HepG2 (cell line): Measurements from ENCODE around the gene THPO. TPM values are rescaled to one million over a fixed set of nuclear protein-coding genes. Genes with fewer than 3 reads are reported as not detected.

ENCODE experiments used
- ATF3 ChIP-seq: sonication (generic); formaldehyde crosslinking; IDR thresholded peaks from 2 replicates; pipeline ENCODE4 v1.4.0; 2020; ENCODE audit warnings: missing genetic modification reagents
- ATF7-NPFF ChIP-seq: sonication (generic); formaldehyde crosslinking; IDR thresholded peaks from 2 replicates; pipeline ENCODE4 v1.8.1; 2023; ENCODE audit warnings: mild to moderate bottlenecking, low read depth, missing genetic modification reagents, moderate library complexity
- CHD4 ChIP-seq: fragments of 200-600 bp; sonication (generic); IDR thresholded peaks from 2 replicates; pipeline ENCODE4 v1.7.0; 2017; ENCODE audit warnings: mild to moderate bottlenecking, low read length, borderline replicate concordance
- GMEB1 ChIP-seq: sonication (generic); formaldehyde crosslinking; IDR thresholded peaks from 2 replicates; pipeline ENCODE4 v1.5.1; 2020; ENCODE audit warnings: missing genetic modification reagents, mild to moderate bottlenecking, borderline replicate concordance
- HIVEP1 ChIP-seq: sonication (generic); formaldehyde crosslinking; IDR thresholded peaks from 2 replicates; pipeline ENCODE4 v1.4.0; 2020; ENCODE audit warnings: mild to moderate bottlenecking, missing genetic modification reagents
- LCORL ChIP-seq, 2 experiments: fragments of 450-650 bp in 1 of 2; sonication (generic) in 1 of 2; formaldehyde crosslinking in 1 of 2; IDR thresholded peaks; 2 replicates each; pipeline versions ENCODE4 v1.5.0 to v1.6.1; 2017 to 2020; ENCODE audit warnings: antibody characterized with exemption in 1 of 2, missing genetic modification reagents in 1 of 2
- RFXANK ChIP-seq: IDR thresholded peaks from 2 replicates; pipeline ENCODE4 v1.6.1; 2016
- THAP11 ChIP-seq: IDR thresholded peaks from 2 replicates; pipeline ENCODE4 v1.6.1; 2016; ENCODE audit warnings: missing biosample characterization, missing genetic modification reagents
- ZNF18 ChIP-seq: sonication (generic); formaldehyde crosslinking; IDR thresholded peaks from 2 replicates; pipeline ENCODE4 v1.8.0; 2022; ENCODE audit warnings: mild to moderate bottlenecking, missing genetic modification reagents; ENCODE audit not compliant: insufficient replicate concordance
- ZNF441 ChIP-seq: sonication (generic); formaldehyde crosslinking; IDR thresholded peaks from 2 replicates; pipeline ENCODE4 v1.7.0; 2021; ENCODE audit warnings: missing genetic modification reagents, borderline replicate concordance
- ZNF639 ChIP-seq: conservative IDR thresholded peaks from 2 replicates; pipeline ENCODE4 v1.6.1; 2018; ENCODE audit warnings: missing genetic modification reagents
- ZNF720 ChIP-seq: sonication (generic); formaldehyde crosslinking; IDR thresholded peaks from 2 replicates; pipeline ENCODE4 v1.4.0; 2020; ENCODE audit warnings: missing genetic modification reagents
- ZNF883 ChIP-seq: sonication (generic); formaldehyde crosslinking; IDR thresholded peaks from 2 replicates; pipeline ENCODE4 v1.5.1; 2020; ENCODE audit warnings: mild to moderate bottlenecking, missing genetic modification reagents; ENCODE audit errors: not compliant biosample characterization
- ZSCAN21 ChIP-seq: sonication (generic); formaldehyde crosslinking; IDR thresholded peaks from 2 replicates; pipeline ENCODE4 v1.8.0; 2022; ENCODE audit warnings: mild to moderate bottlenecking, missing genetic modification reagents, moderate library complexity, borderline replicate concordance
- polyA plus RNA-seq, 8 experiments: library from polyadenylated mRNA; depleted of rRNA in 3 of 8; stranded (reverse) in 7 of 8; unstranded in 1 of 8; fragments of >200 nt; fragmentation: Illumina TruSeq in 4 of 8; extraction: Trizol in 4 of 8; gene quantifications; 2 replicates each; pipeline versions ENCODE4 v1.2.1 to v1.2.3, GENCODE V29; 2011 to 2016; ENCODE audit warnings: low read depth in 4 of 8, missing spikeins in 1 of 8, mixed read lengths in 1 of 8; ENCODE audit not compliant: insufficient read depth in 1 of 8
- total RNA-seq, 5 experiments: library from RNA; depleted of rRNA; stranded (reverse); fragments of >200 nt; fragmentation: Illumina TruSeq; extraction: Trizol; gene quantifications; 2 replicates each; pipeline ENCODE4 v1.2.3, GENCODE V29; 2016; ENCODE audit warnings: low read depth in 1 of 5
- TF ChIP-seq, protein P1 (sequence below): IDR thresholded peaks from 2 replicates; pipeline ENCODE4 v1.6.1; 2016; ENCODE audit warnings: mild to moderate bottlenecking
- TF ChIP-seq, protein P2 (sequence below): sonication (generic); formaldehyde crosslinking; IDR thresholded peaks from 2 replicates; pipeline ENCODE4 v1.5.0; 2020; ENCODE audit warnings: missing genetic modification reagents, mild to moderate bottlenecking, borderline replicate concordance
- TF ChIP-seq, protein P3 (sequence below): sonication (generic); formaldehyde crosslinking; IDR thresholded peaks from 2 replicates; pipeline ENCODE4 v1.5.0; 2020; ENCODE audit warnings: mild to moderate bottlenecking, missing genetic modification reagents

The THPO gene
- total and polyA plus RNA-seq, 2 of the 13 experiments (the other 11 are each of a cell fraction or from before 2014, with no cell fraction given): 2.8 to 4.8 TPM

- TF ChIP-seq THAP11 (peak; percentile 84), RFXANK (CRISPR knock-in tag) (no peak), ZNF883 (CRISPR knock-in tag) (peak; percentile 58), ZNF720 (CRISPR knock-in tag) (no peak), ZNF18 (no peak), HIVEP1 (CRISPR knock-in tag) (0 out of 2 replicates have a peak, but pooled peaks have one; percentile 55), GMEB1 (CRISPR knock-in tag) (peak; percentile 36; the same call in 1 of the 2 replicates), ZNF639 (CRISPR knock-in tag) (peak; percentile 68; the same call in 1 of the 2 replicates), ZSCAN21 (peak; percentile 70), ZNF441 (CRISPR knock-in tag) (peak; percentile 70; the same call in 1 of the 2 replicates), ATF3 (CRISPR knock-in tag) (peak; percentile 86), CHD4 (no peak), ATF7-NPFF (CRISPR knock-in tag) (peak; percentile 61; the same call in 1 of the 2 replicates), LCORL (IDR thresholded peaks at IDR 0.05) (no peak), LCORL (CRISPR knock-in tag; IDR thresholded peaks at IDR 0.05) (peak; percentile 33; the same call in 1 of the 2 replicates)
- TF ChIP-seq, protein P1, sequence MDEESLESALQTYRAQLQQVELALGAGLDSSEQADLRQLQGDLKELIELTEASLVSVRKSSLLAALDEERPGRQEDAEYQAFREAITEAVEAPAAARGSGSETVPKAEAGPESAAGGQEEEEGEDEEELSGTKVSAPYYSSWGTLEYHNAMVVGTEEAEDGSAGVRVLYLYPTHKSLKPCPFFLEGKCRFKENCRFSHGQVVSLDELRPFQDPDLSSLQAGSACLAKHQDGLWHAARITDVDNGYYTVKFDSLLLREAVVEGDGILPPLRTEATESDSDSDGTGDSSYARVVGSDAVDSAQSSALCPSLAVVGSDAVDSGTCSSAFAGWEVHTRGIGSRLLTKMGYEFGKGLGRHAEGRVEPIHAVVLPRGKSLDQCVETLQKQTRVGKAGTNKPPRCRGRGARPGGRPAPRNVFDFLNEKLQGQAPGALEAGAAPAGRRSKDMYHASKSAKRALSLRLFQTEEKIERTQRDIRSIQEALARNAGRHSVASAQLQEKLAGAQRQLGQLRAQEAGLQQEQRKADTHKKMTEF (CRISPR knock-in tag): peak; percentile 83
- TF ChIP-seq, protein P2, sequence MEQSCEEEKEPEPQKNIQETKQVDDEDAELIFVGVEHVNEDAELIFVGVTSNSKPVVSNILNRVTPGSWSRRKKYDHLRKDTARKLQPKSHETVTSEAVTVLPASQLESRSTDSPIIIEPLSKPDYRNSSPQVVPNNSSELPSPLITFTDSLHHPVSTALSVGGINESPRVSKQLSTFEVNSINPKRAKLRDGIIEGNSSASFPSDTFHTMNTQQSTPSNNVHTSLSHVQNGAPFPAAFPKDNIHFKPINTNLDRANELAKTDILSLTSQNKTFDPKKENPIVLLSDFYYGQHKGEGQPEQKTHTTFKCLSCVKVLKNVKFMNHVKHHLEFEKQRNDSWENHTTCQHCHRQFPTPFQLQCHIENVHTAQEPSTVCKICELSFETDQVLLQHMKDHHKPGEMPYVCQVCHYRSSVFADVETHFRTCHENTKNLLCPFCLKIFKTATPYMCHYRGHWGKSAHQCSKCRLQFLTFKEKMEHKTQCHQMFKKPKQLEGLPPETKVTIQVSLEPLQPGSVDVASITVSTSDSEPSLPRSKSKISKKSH (CRISPR knock-in tag): no peak; the same call in 1 of the 2 replicates
- TF ChIP-seq, protein P3, sequence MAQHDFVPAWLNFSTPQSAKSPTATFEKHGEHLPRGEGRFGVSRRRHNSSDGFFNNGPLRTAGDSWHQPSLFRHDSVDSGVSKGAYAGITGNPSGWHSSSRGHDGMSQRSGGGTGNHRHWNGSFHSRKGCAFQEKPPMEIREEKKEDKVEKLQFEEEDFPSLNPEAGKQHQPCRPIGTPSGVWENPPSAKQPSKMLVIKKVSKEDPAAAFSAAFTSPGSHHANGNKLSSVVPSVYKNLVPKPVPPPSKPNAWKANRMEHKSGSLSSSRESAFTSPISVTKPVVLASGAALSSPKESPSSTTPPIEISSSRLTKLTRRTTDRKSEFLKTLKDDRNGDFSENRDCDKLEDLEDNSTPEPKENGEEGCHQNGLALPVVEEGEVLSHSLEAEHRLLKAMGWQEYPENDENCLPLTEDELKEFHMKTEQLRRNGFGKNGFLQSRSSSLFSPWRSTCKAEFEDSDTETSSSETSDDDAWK (CRISPR knock-in tag): no peak
Observed at GRCh38 chr3:184335661-184336546, 42.1 kb downstream of the THPO start (continued).
